HG03558 (cell line): ENCODE measurements around the gene PIGN.

Source experiments
- ATAC-seq: cut with Tn5 transposase; IDR thresholded peaks from one replicate; pipeline ENCODE4 v1.9.1; 2021; ENCODE audit warnings: moderate number of reproducible peaks; ENCODE audit not compliant: unreplicated experiment; ENCODE audit errors: extremely low read depth

The PIGN gene

GRCh38 chr18:62125702-62126101 lies 61.2 kb downstream of the PIGN start:
- ATAC-seq: no peak

- no peak for ATAC-seq
Measured at GRCh38 chr18:62122330-62122729, 64.5 kb downstream of the PIGN start.

- no peak for ATAC-seq
Measured at GRCh38 chr18:62119884-62120283, 67.0 kb downstream of the PIGN start.

- ATAC-seq: no peak
Measured at GRCh38 chr18:62118328-62118727, 68.5 kb downstream of the PIGN start.

- no peak for ATAC-seq
Measured at GRCh38 chr18:62109676-62110075, 77.2 kb downstream of the PIGN start.

- ATAC-seq: no peak
Measured at GRCh38 chr18:62107881-62108280, 79.0 kb downstream of the PIGN start.

- ATAC-seq: no peak
Measured at GRCh38 chr18:62106271-62106670, 80.6 kb downstream of the PIGN start.

- no peak for ATAC-seq
Measured at GRCh38 chr18:62105376-62105775, 81.5 kb downstream of the PIGN start.

- ATAC-seq: no peak
Measured at GRCh38 chr18:62102221-62102620, 84.6 kb downstream of the PIGN start.

GRCh38 chr18:62101321-62101721 lies 85.5 kb downstream of the PIGN start:
- no peak for ATAC-seq

- ATAC-seq: no peak
Measured at GRCh38 chr18:62098960-62099359, 87.9 kb downstream of the PIGN start.

GRCh38 chr18:62097698-62098097 lies 89.2 kb downstream of the PIGN start:
- no peak for ATAC-seq

- no peak for ATAC-seq
Measured at GRCh38 chr18:62091487-62092120, 95.3 kb downstream of the PIGN start.

GRCh38 chr18:62089174-62089573 lies 97.7 kb downstream of the PIGN start:
- ATAC-seq: no peak

GRCh38 chr18:62088156-62088555 lies 98.7 kb downstream of the PIGN start:
- ATAC-seq: no peak

- ATAC-seq: no peak
Measured at GRCh38 chr18:62085756-62086155, 101.1 kb downstream of the PIGN start.

GRCh38 chr18:62081761-62082294 lies 105.0 kb downstream of the PIGN start:
- no peak for ATAC-seq

GRCh38 chr18:62081248-62081647 lies 105.6 kb downstream of the PIGN start:
- ATAC-seq: no peak

GRCh38 chr18:62080172-62080900 lies 106.5 kb downstream of the PIGN start:
- ATAC-seq: no peak

- no peak for ATAC-seq
Measured at GRCh38 chr18:62073461-62074281, 113.2 kb downstream of the PIGN start.

- no peak for ATAC-seq
Measured at GRCh38 chr18:62072370-62072769, 114.5 kb downstream of the PIGN start.
